Right atrium auricular region (tissue), 2 donors: ENCODE measurements around the gene ITGB8. TPM values are rescaled to one million over a fixed set of nuclear protein-coding genes. Genes with fewer than 3 reads are reported as not detected.

ENCODE experiments used
- DNase-seq: peaks from one replicate; pipeline ENCODE4 v3.0.0-alpha.2; 2019; ENCODE audit warnings: low spot score
- H3K27ac ChIP-seq, 2 donors: fragments of 200-600 bp; sonication (generic); 1 replicate in 1 of 2; 2 replicates in 1 of 2; pipeline ENCODE4 v1.5.1; 2016 to 2019
- H3K27me3 ChIP-seq, 2 donors: fragments of 200-600 bp; sonication (generic); one replicate each; pipeline versions ENCODE4 v1.5.1 to v1.6.0; 2017 to 2019
- H3K36me3 ChIP-seq: fragments of 200-600 bp; sonication (generic); one replicate; pipeline ENCODE4 v1.5.1; 2016
- H3K4me1 ChIP-seq, 2 donors: fragments of 200-600 bp; sonication (generic); one replicate each; pipeline versions ENCODE4 v1.5.1 to v1.6.0; 2017 to 2019
- H3K4me3 ChIP-seq, 2 donors: fragments of 200-600 bp; sonication (generic); 1 replicate in 1 of 2; 2 replicates in 1 of 2; pipeline ENCODE4 v1.5.1; 2017 to 2019; ENCODE audit warnings: mild to moderate bottlenecking in 1 of 2, moderate library complexity in 1 of 2
- H3K9me3 ChIP-seq, 2 donors: fragments of 200-600 bp; sonication (generic); one replicate each; pipeline ENCODE4 v1.5.1; 2019
- total RNA-seq, 2 donors: library from RNA; depleted of rRNA; stranded (reverse); fragments of >200 nt; gene quantifications; one replicate each; pipeline ENCODE4 v1.1.0, GENCODE V29; 2016
- TF ChIP-seq, protein P1 (sequence below), 2 donors: fragments of 200-600 bp; sonication (generic); IDR thresholded peaks; one replicate each; pipeline ENCODE4 v1.5.1; 2019; ENCODE audit warnings: antibody characterized with exemption in 2 of 2

Gene ITGB8
- total RNA-seq, 2 donors from 2014 or later = 4.9 to 8.6 TPM

DNA sequence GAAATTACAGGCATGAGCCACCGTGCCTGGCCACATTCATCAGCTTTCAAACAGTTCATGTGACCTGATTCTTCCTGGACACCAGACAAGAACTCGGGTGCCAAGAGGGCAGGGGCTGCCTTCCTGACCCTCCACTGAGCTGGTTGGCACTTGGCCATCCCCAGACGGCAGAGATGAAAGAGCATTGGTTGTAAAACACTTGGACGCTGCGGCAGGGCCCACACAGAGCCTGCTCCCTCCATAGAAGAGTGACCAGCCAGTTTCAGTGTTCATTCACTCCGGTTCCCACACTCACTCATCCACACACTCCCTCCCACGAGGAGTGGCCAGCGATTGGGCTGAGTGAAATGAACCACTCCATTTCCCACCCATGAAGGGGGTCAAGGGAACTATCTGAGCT is 112.3 kb downstream of the ITGB8 start:
- DNase-seq = no peak
- no peak overlapping the region for H3K27ac ChIP-seq
- TF ChIP-seq, protein P1, sequence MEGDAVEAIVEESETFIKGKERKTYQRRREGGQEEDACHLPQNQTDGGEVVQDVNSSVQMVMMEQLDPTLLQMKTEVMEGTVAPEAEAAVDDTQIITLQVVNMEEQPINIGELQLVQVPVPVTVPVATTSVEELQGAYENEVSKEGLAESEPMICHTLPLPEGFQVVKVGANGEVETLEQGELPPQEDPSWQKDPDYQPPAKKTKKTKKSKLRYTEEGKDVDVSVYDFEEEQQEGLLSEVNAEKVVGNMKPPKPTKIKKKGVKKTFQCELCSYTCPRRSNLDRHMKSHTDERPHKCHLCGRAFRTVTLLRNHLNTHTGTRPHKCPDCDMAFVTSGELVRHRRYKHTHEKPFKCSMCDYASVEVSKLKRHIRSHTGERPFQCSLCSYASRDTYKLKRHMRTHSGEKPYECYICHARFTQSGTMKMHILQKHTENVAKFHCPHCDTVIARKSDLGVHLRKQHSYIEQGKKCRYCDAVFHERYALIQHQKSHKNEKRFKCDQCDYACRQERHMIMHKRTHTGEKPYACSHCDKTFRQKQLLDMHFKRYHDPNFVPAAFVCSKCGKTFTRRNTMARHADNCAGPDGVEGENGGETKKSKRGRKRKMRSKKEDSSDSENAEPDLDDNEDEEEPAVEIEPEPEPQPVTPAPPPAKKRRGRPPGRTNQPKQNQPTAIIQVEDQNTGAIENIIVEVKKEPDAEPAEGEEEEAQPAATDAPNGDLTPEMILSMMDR (IDR thresholded peaks at IDR 0.05) = no peak

GRCh38 chr7:20444030-20444800 is 113.5 kb downstream of the ITGB8 start:
- no peak for DNase-seq
- Histone ChIP-seq H3K4me1 (peaks cover 0 to 7% of the 10 kb centered on the region in 2 donors), H3K27me3 (no peaks in the 10 kb centered on the region), H3K9me3 (peaks cover 5 to 9% of the 10 kb centered on the region in 2 donors), H3K4me3 (no peak overlapping the region), H3K36me3 (no peaks in the 10 kb centered on the region), H3K27ac (no peak overlapping the region)
- TF ChIP-seq, protein P1 (IDR thresholded peaks at IDR 0.05) = no peak

More for the DNA sequence above, 112.3 kb downstream of the ITGB8 start:
- no peak overlapping the region for H3K4me3 ChIP-seq
- H3K36me3 ChIP-seq = no peaks in the 10 kb centered on the region
- H3K27me3 ChIP-seq = no peaks in the 10 kb centered on the region
- H3K4me1 ChIP-seq = peaks cover 0 to 7% of the 10 kb centered on the region in 2 donors
- H3K9me3 ChIP-seq = peaks cover 5 to 9% of the 10 kb centered on the region in 2 donors

DNA sequence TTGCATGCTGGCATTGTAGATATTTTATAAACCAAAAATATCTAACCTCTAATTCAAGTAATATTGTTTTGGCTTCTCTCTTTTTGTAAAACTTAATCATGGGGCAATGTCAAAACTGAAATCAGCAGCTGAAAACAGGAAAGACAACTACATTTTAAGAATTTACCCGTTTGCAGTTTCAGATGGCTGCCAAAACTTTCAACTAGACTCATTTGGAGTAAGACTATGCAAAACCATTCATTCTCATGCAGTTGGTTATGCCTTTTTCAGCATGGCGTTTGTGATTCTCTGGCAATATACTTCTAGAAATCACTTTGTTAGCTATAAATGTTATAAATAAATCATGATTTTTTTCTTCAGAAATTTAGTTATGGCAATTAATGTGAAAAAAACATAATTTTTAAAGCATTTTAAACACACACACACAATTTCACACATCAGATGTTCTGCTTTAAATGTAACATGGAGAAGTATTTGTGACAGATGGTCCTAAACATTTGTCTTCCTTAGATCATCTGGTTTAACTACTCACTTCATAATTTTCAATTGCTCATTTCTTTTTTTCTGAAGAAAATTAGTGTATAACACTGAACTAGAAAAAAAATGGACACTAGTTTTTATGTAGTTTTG is 116.4 kb downstream of the ITGB8 start:
- Histone ChIP-seq H3K27ac (no peak overlapping the region), H3K4me1 (no peaks in the 10 kb centered on the region), H3K4me3 (no peak overlapping the region), H3K36me3 (no peaks in the 10 kb centered on the region), H3K9me3 (peaks cover 5 to 9% of the 10 kb centered on the region in 2 donors), H3K27me3 (no peaks in the 10 kb centered on the region)
- TF ChIP-seq, protein P1 (IDR thresholded peaks at IDR 0.05) = no peak
- no peak for DNase-seq

DNA sequence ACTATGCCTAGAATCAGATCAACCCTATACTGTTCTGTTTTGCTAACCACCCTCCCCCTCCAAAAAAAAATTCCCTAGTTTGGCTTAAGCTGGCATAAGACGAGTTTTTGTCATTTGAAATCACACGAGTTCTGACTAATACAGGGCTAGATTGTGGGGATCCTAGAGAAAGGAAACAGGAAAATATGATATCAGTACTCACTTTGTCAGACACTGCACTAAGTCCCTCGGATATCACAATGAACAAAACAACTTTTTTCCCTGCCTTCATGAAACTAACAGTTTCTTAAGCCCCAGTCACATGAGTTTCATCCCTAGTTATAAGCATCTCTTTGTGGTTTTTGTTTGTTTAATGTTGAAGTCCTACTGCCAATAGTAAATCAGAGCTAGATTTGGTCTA is 118.5 kb downstream of the ITGB8 start:
- Histone ChIP-seq H3K9me3 (peaks cover 5 to 9% of the 10 kb centered on the region in 2 donors), H3K4me1 (no peaks in the 10 kb centered on the region), H3K27me3 (no peaks in the 10 kb centered on the region), H3K4me3 (no peak overlapping the region), H3K27ac (no peak overlapping the region), H3K36me3 (no peaks in the 10 kb centered on the region)
- DNase-seq = no peak
- TF ChIP-seq, protein P1 (IDR thresholded peaks at IDR 0.05) = no peak

- no peak for DNase-seq
- TF ChIP-seq, protein P1 (IDR thresholded peaks at IDR 0.05) = no peak
- Histone ChIP-seq H3K27ac (no peak overlapping the region), H3K27me3 (no peaks in the 10 kb centered on the region), H3K9me3 (no peaks in the 10 kb centered on the region), H3K36me3 (no peaks in the 10 kb centered on the region), H3K4me1 (no peaks in the 10 kb centered on the region), H3K4me3 (no peak overlapping the region)
Observed at GRCh38 chr7:20450536-20450935, 119.8 kb downstream of the ITGB8 start.
